Measurements from ENCODE around the gene PTPN21. TPM values are rescaled to one million over a fixed set of nuclear protein-coding genes. Genes with fewer than 3 reads are reported as not detected.

PTPN21 gene
- total RNA-seq, 1 donor from 2014 or later: 30.1 TPM

DNA sequence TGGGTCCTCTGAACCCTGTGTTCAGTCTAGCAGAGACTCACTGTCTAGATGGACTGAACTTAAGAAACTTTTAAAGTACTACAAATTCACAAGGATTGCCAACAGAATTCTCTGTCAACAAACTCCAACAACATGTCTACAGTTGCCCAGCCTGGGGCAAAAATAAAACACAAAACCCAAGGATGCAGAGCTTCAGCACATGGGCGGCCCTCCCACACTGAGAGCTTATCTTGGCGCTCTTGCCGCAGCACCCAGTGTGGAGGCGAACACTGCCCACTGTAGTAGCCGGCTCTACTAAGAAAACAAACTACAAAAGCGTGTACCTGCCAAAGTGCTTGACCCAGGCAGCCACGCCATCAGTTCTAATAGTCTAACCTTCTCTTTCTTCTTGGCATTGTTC is 66.7 kb downstream of the PTPN21 start:
- H3K27me3 Mint-ChIP-seq (ENCODE audit: low read depth, unreplicated experiment): no peaks in the 10 kb centered on the region
- FAIRE-seq: no peak

DNA sequence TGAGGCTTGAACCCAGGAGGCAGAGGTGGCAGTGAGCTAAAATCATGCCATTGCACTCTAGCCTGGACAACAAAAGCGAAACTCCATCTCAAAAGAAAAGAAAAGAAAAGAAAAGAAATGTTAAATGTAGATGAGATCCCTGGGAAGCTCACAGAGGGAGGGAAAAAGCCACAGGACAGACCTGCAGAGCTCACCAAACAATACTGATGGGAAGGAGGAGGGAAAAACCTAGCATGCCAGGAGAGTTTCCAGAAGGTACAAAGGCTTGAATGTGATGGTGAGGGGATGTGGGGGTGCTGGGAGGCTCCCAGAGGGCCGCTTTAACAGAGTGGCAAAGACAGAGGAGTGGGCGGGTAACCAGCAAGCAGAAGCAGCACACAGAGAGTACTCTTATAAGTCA is 72.3 kb downstream of the PTPN21 start:
- Histone ChIP-seq H3K79me2 (ENCODE audit: insufficient read depth, low read length) (no peaks in the 10 kb centered on the region), H3K36me3 (ENCODE audit: insufficient read depth, low read length) (peaks cover 21% of the 10 kb centered on the region), H3K27ac (ENCODE audit: low read depth, low read length) (no peak overlapping the region), H3K4me1 (ENCODE audit: insufficient read depth, low read length) (no peaks in the 10 kb centered on the region), H3K4me3 (ENCODE audit: insufficient read depth, low read depth, low read length) (no peak overlapping the region), H2AFZ (ENCODE audit: low read depth, low read length) (no peak overlapping the region), H3K9ac (ENCODE audit: low read length) (no peak overlapping the region), H3K27me3 (ENCODE audit: insufficient read depth, low read length) (no peaks in the 10 kb centered on the region), H3K4me2 (ENCODE audit: low read length) (no peak overlapping the region), H4K20me1 (ENCODE audit: insufficient read depth, low read length) (peaks cover 14% of the 10 kb centered on the region), H3K9me3 (ENCODE audit: insufficient read depth, low read depth, low read length) (no peaks in the 10 kb centered on the region)
- Mint-ChIP-seq H3K9me3 (ENCODE audit: unreplicated experiment) (no peaks in the 10 kb centered on the region), H3K4me3 (ENCODE audit: unreplicated experiment) (no peak overlapping the region), H3K27me3 (ENCODE audit: low read depth, unreplicated experiment) (no peaks in the 10 kb centered on the region), H3K4me1 (ENCODE audit: low read depth, unreplicated experiment) (no peaks in the 10 kb centered on the region), H3K36me3 (ENCODE audit: low read depth, unreplicated experiment) (peaks cover 18% of the 10 kb centered on the region), H3K27ac (ENCODE audit: unreplicated experiment) (no peak overlapping the region)
- TF ChIP-seq, protein P1, sequence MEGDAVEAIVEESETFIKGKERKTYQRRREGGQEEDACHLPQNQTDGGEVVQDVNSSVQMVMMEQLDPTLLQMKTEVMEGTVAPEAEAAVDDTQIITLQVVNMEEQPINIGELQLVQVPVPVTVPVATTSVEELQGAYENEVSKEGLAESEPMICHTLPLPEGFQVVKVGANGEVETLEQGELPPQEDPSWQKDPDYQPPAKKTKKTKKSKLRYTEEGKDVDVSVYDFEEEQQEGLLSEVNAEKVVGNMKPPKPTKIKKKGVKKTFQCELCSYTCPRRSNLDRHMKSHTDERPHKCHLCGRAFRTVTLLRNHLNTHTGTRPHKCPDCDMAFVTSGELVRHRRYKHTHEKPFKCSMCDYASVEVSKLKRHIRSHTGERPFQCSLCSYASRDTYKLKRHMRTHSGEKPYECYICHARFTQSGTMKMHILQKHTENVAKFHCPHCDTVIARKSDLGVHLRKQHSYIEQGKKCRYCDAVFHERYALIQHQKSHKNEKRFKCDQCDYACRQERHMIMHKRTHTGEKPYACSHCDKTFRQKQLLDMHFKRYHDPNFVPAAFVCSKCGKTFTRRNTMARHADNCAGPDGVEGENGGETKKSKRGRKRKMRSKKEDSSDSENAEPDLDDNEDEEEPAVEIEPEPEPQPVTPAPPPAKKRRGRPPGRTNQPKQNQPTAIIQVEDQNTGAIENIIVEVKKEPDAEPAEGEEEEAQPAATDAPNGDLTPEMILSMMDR (IDR thresholded peaks at IDR 0.05; ENCODE audit: insufficient read depth, low read depth, low read length): no peak
- TF ChIP-seq EZH2 (IDR thresholded peaks at IDR 0.05; ENCODE audit: insufficient read depth, low read length): no peak
- FAIRE-seq: no peak
- DNase-seq (ENCODE audit: low read depth): no peak

More for the DNA sequence above, 66.7 kb downstream of the PTPN21 start:
- Histone ChIP-seq H2AFZ (ENCODE audit: low read depth, low read length) (no peak overlapping the region), H3K9me3 (ENCODE audit: insufficient read depth, low read depth, low read length) (no peaks in the 10 kb centered on the region), H3K4me1 (ENCODE audit: insufficient read depth, low read length) (no peaks in the 10 kb centered on the region), H3K27me3 (ENCODE audit: insufficient read depth, low read length) (no peaks in the 10 kb centered on the region), H3K4me3 (ENCODE audit: insufficient read depth, low read depth, low read length) (no peak overlapping the region), H3K9ac (ENCODE audit: low read length) (no peak overlapping the region), H3K79me2 (ENCODE audit: insufficient read depth, low read length) (no peaks in the 10 kb centered on the region), H3K27ac (ENCODE audit: low read depth, low read length) (no peak overlapping the region), H4K20me1 (ENCODE audit: insufficient read depth, low read length) (peaks cover 22% of the 10 kb centered on the region), H3K4me2 (ENCODE audit: low read length) (no peak overlapping the region), H3K36me3 (ENCODE audit: insufficient read depth, low read length) (peaks cover 17% of the 10 kb centered on the region)
- Mint-ChIP-seq H3K9me3 (ENCODE audit: unreplicated experiment) (no peaks in the 10 kb centered on the region), H3K36me3 (ENCODE audit: low read depth, unreplicated experiment) (peaks cover 8% of the 10 kb centered on the region), H3K4me1 (ENCODE audit: low read depth, unreplicated experiment) (no peaks in the 10 kb centered on the region), H3K27ac (ENCODE audit: unreplicated experiment) (no peak overlapping the region), H3K4me3 (ENCODE audit: unreplicated experiment) (no peak overlapping the region)
- TF ChIP-seq EZH2 (IDR thresholded peaks at IDR 0.05; ENCODE audit: insufficient read depth, low read length): no peak
- TF ChIP-seq, protein P1 (IDR thresholded peaks at IDR 0.05; ENCODE audit: insufficient read depth, low read depth, low read length): no peak
- DNase-seq (ENCODE audit: low read depth): no peak

DNA sequence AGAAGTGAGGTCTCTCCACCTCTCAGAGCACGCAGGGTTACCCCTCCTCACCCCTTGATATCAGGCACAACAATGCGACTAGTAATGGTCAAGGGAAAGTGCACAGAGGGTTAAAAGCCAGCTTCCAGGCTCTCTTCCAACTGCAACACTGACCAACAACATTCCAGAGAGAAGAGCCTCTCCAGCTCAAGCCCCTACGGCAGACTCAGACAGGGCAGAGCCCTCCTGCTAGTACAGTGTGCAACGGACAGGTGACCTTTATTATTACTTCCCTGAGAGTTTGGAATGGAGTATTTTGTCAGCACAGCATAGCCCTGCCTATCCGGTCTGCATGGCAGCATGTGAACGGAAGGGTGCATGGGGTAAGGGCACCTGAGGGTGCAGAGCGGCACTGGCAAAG is 73.0 kb downstream of the PTPN21 start:
- no peaks in the 10 kb centered on the region for H3K4me1 ChIP-seq (ENCODE audit: insufficient read depth, low read length)
- TF ChIP-seq EZH2 (IDR thresholded peaks at IDR 0.05; ENCODE audit: insufficient read depth, low read length): no peak
- TF ChIP-seq, protein P1 (IDR thresholded peaks at IDR 0.05; ENCODE audit: insufficient read depth, low read depth, low read length): no peak
- H3K27ac ChIP-seq (ENCODE audit: low read depth, low read length): no peak overlapping the region
- Mint-ChIP-seq H3K27ac (ENCODE audit: unreplicated experiment) (no peak overlapping the region), H3K36me3 (ENCODE audit: low read depth, unreplicated experiment) (peaks cover 18% of the 10 kb centered on the region), H3K4me1 (ENCODE audit: low read depth, unreplicated experiment) (peaks cover under 1% of the 10 kb centered on the region), H3K9me3 (ENCODE audit: unreplicated experiment) (no peaks in the 10 kb centered on the region), H3K27me3 (ENCODE audit: low read depth, unreplicated experiment) (no peaks in the 10 kb centered on the region), H3K4me3 (ENCODE audit: unreplicated experiment) (no peak overlapping the region)
- no peaks in the 10 kb centered on the region for H3K79me2 ChIP-seq (ENCODE audit: insufficient read depth, low read length)
- H3K36me3 ChIP-seq (ENCODE audit: insufficient read depth, low read length): peaks cover 24% of the 10 kb centered on the region
- no peak overlapping the region for H3K9ac ChIP-seq (ENCODE audit: low read length)
- FAIRE-seq (no peak), DNase-seq (ENCODE audit: low read depth) (no peak)
- H3K27me3 ChIP-seq (ENCODE audit: insufficient read depth, low read length): no peaks in the 10 kb centered on the region
- peaks cover 20% of the 10 kb centered on the region for H4K20me1 ChIP-seq (ENCODE audit: insufficient read depth, low read length)
- H3K4me3 ChIP-seq (ENCODE audit: insufficient read depth, low read depth, low read length): no peak overlapping the region
- no peaks in the 10 kb centered on the region for H3K9me3 ChIP-seq (ENCODE audit: insufficient read depth, low read depth, low read length)
- H2AFZ ChIP-seq (ENCODE audit: low read depth, low read length): no peak overlapping the region
- no peak overlapping the region for H3K4me2 ChIP-seq (ENCODE audit: low read length)
